UCSD-AML1 (cell line): ENCODE results near the gene HP1BP3.

Experiments used
- DNase-seq: peaks from one replicate; lab custom pipeline; 2025; ENCODE audit not compliant: unreplicated experiment; lab: John Stamatoyannopoulos, UW

Gene HP1BP3

GRCh38 chr1:20715406-20715805, 71.7 kb downstream of the HP1BP3 start:
- DNase-seq, result no peak

- no peak for DNase-seq
These were observed 73.7 kb downstream of the HP1BP3 start for GRCh38 chr1:20713440-20713839.

GRCh38 chr1:20712215-20712577, 74.9 kb downstream of the HP1BP3 start:
- DNase-seq, result no peak

GRCh38 chr1:20711285-20712214, 75.6 kb downstream of the HP1BP3 start:
- DNase-seq, result no peak

- no peak for DNase-seq
These were observed 76.4 kb downstream of the HP1BP3 start for GRCh38 chr1:20710469-20711284.

GRCh38 chr1:20709868-20710267, 77.2 kb downstream of the HP1BP3 start:
- DNase-seq, result no peak

- no peak for DNase-seq
These were observed 78.2 kb downstream of the HP1BP3 start for GRCh38 chr1:20708891-20709290.

- DNase-seq, result no peak
These were observed 79.0 kb downstream of the HP1BP3 start for GRCh38 chr1:20708057-20708456.

GRCh38 chr1:20706841-20707240, 80.3 kb downstream of the HP1BP3 start:
- DNase-seq, result no peak

GRCh38 chr1:20705203-20705755, 81.8 kb downstream of the HP1BP3 start:
- no peak for DNase-seq

- no peak for DNase-seq
These were observed 82.5 kb downstream of the HP1BP3 start for GRCh38 chr1:20704390-20705202.

GRCh38 chr1:20703124-20703756, 83.9 kb downstream of the HP1BP3 start:
- no peak for DNase-seq

GRCh38 chr1:20702416-20702815, 84.7 kb downstream of the HP1BP3 start:
- DNase-seq, result peak; percentile 32

GRCh38 chr1:20701847-20702246, 85.3 kb downstream of the HP1BP3 start:
- DNase-seq, result no peak

GRCh38 chr1:20701446-20701845, 85.7 kb downstream of the HP1BP3 start:
- DNase-seq, result no peak

- DNase-seq, result no peak
These were observed 86.4 kb downstream of the HP1BP3 start for GRCh38 chr1:20700636-20701215.

GRCh38 chr1:20699558-20699957, 87.5 kb downstream of the HP1BP3 start:
- no peak for DNase-seq

- no peak for DNase-seq
These were observed 88.8 kb downstream of the HP1BP3 start for GRCh38 chr1:20698195-20698910.

GRCh38 chr1:20697563-20697962, 89.5 kb downstream of the HP1BP3 start:
- DNase-seq, result no peak
